ENCODE measurements around the gene NAALADL2.

NAALADL2 gene

DNA sequence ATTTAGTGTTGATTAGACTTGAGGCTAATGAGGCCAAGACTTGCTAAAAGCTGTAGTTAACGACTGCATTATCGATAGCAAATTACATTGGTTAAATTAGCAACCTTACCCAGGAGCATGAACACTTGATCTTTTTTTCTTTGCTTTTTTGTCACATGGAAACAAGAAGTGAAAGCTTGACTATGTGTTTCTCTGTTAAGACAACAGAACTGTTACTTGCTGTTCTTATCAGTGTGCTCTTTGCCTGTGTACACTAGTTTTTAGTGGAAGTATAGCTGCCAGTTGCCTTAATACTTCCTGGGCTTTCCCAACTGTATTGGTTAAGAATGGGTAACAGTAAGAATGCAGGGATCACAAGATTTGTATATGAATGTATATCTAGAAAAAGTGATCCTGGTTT is 625.5 kb downstream of the NAALADL2 start:
- Histone ChIP-seq H3K4me2 (ENCODE audit: low read length) (no peak overlapping the region), H4K91ac (ENCODE audit: low read depth, low read length) (no peak overlapping the region), H3K27ac (ENCODE audit: low read depth, low read length) (no peak overlapping the region), H2BK12ac (ENCODE audit: low read length) (no peak overlapping the region), H2BK5ac (ENCODE audit: low read depth, low read length, poor library complexity) (no peak overlapping the region), H3K9ac (ENCODE audit: low read length) (no peak overlapping the region), H4K8ac (ENCODE audit: low read depth, low read length) (no peak overlapping the region), H3K18ac (ENCODE audit: low read length) (no peak overlapping the region), H4K12ac (ENCODE audit: low read depth, low read length) (no peak overlapping the region), H3K79me2 (ENCODE audit: control insufficient read depth, insufficient read depth, low read length, poor library complexity) (no peaks in the 10 kb centered on the region), H3K4ac (ENCODE audit: low read depth, low read length) (no peak overlapping the region), H3K9me3 (ENCODE audit: insufficient read depth, low read depth, low read length) (no peaks in the 10 kb centered on the region), H2BK120ac (ENCODE audit: insufficient read depth, low read length, poor library complexity) (no peak overlapping the region), H3K14ac (ENCODE audit: low read length) (no peak overlapping the region), H3K4me3 (ENCODE audit: low read depth, low read length) (no peak overlapping the region), H3K79me1 (ENCODE audit: low read length) (no peaks in the 10 kb centered on the region), H3K27me3 (ENCODE audit: insufficient read depth, low read length) (no peaks in the 10 kb centered on the region), H3K4me1 (ENCODE audit: control insufficient read depth in 1 of 2, insufficient read depth in 2 of 2, low read length in 2 of 2) (no peaks in the 10 kb centered on the region), H3K23ac (ENCODE audit: low read length) (no peak overlapping the region), H2AFZ (ENCODE audit: insufficient read depth, low read length, poor library complexity) (no peak overlapping the region), H2AK5ac (ENCODE audit: low read length) (no peak overlapping the region), H3K36me3 (ENCODE audit: control insufficient read depth in 1 of 2, insufficient read depth in 2 of 2, low read length in 2 of 2) (no peaks in the 10 kb centered on the region)
- no CpG with 5 or more reads among the region's 2 CpGs for WGBS (ENCODE audit: extremely low coverage, insufficient coverage, insufficient read length)
- DNase-seq, result no peak

- no peak overlapping the region for H3K27ac ChIP-seq (ENCODE audit: low read depth, low read length)
- no peak overlapping the region for H3K4me2 ChIP-seq (ENCODE audit: low read length)
- H3K79me1 ChIP-seq (ENCODE audit: low read length), result no peaks in the 10 kb centered on the region
- no peaks in the 10 kb centered on the region for H3K79me2 ChIP-seq (ENCODE audit: control insufficient read depth, insufficient read depth, low read length, poor library complexity)
- no peak overlapping the region for H2BK12ac ChIP-seq (ENCODE audit: low read length)
- no peaks in the 10 kb centered on the region for H3K9me3 ChIP-seq (ENCODE audit: insufficient read depth, low read depth, low read length)
- no peak overlapping the region for H4K8ac ChIP-seq (ENCODE audit: low read depth, low read length)
- no peaks in the 10 kb centered on the region for H3K4me1 ChIP-seq (ENCODE audit: control insufficient read depth in 1 of 2, insufficient read depth in 2 of 2, low read length in 2 of 2)
- DNase-seq, result no peak
- no peak overlapping the region for H2AK5ac ChIP-seq (ENCODE audit: low read length)
- no peak overlapping the region for H2BK120ac ChIP-seq (ENCODE audit: insufficient read depth, low read length, poor library complexity)
- no peaks in the 10 kb centered on the region for H3K36me3 ChIP-seq (ENCODE audit: control insufficient read depth in 1 of 2, insufficient read depth in 2 of 2, low read length in 2 of 2)
- H4K12ac ChIP-seq (ENCODE audit: low read depth, low read length), result no peak overlapping the region
- H3K14ac ChIP-seq (ENCODE audit: low read length), result no peak overlapping the region
- no peak overlapping the region for H3K4ac ChIP-seq (ENCODE audit: low read depth, low read length)
- no peak overlapping the region for H3K23ac ChIP-seq (ENCODE audit: low read length)
- no peak overlapping the region for H2BK5ac ChIP-seq (ENCODE audit: low read depth, low read length, poor library complexity)
- no peak overlapping the region for H3K4me3 ChIP-seq (ENCODE audit: low read depth, low read length)
- no peak overlapping the region for H3K18ac ChIP-seq (ENCODE audit: low read length)
- no peak overlapping the region for H3K9ac ChIP-seq (ENCODE audit: low read length)
- H2AFZ ChIP-seq (ENCODE audit: insufficient read depth, low read length, poor library complexity), result no peak overlapping the region
- no CpG with 5 or more reads among the region's 1 CpG for WGBS (ENCODE audit: extremely low coverage, insufficient coverage, insufficient read length)
- no peaks in the 10 kb centered on the region for H3K27me3 ChIP-seq (ENCODE audit: insufficient read depth, low read length)
- H4K91ac ChIP-seq (ENCODE audit: low read depth, low read length), result no peak overlapping the region
Measured at GRCh38 chr3:175485436-175485835, 626.3 kb downstream of the NAALADL2 start.

DNA sequence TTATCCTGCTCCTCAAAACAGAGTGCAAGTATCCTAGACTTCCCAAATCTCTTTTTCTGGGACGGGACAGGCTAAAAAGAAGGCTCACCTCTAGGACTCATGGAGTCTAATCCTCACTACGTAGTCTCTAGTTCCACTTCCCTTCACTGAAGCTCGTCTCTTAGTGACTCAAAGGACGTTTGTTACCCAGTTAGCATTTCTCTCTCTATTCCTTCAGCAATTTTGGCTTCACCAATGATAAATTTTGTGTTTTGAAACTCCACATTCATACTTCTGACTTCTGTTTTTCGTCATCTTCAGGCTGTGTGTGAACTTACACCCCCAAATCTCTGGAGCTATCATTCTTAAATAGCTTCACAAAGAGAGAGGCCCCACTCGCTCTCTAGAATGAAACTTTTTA is 627.1 kb downstream of the NAALADL2 start:
- no peak overlapping the region for H4K91ac ChIP-seq (ENCODE audit: low read depth, low read length)
- no peak overlapping the region for H4K8ac ChIP-seq (ENCODE audit: low read depth, low read length)
- H3K9me3 ChIP-seq (ENCODE audit: insufficient read depth, low read depth, low read length), result no peaks in the 10 kb centered on the region
- no peak overlapping the region for H2AK5ac ChIP-seq (ENCODE audit: low read length)
- WGBS (ENCODE audit: extremely low coverage, insufficient coverage, insufficient read length), result no CpG with 5 or more reads among the region's 6 CpGs
- H3K4ac ChIP-seq (ENCODE audit: low read depth, low read length), result no peak overlapping the region
- H3K36me3 ChIP-seq (ENCODE audit: control insufficient read depth in 1 of 2, insufficient read depth in 2 of 2, low read length in 2 of 2), result no peaks in the 10 kb centered on the region
- no peak overlapping the region for H2BK12ac ChIP-seq (ENCODE audit: low read length)
- H3K79me2 ChIP-seq (ENCODE audit: control insufficient read depth, insufficient read depth, low read length, poor library complexity), result no peaks in the 10 kb centered on the region
- no peaks in the 10 kb centered on the region for H3K27me3 ChIP-seq (ENCODE audit: insufficient read depth, low read length)
- no peaks in the 10 kb centered on the region for H3K4me1 ChIP-seq (ENCODE audit: control insufficient read depth in 1 of 2, insufficient read depth in 2 of 2, low read length in 2 of 2)
- H3K79me1 ChIP-seq (ENCODE audit: low read length), result no peaks in the 10 kb centered on the region
- no peak overlapping the region for H3K4me2 ChIP-seq (ENCODE audit: low read length)
- H3K4me3 ChIP-seq (ENCODE audit: low read depth, low read length), result no peak overlapping the region
- no peak for DNase-seq
- no peak overlapping the region for H3K27ac ChIP-seq (ENCODE audit: low read depth, low read length)
- no peak overlapping the region for H2BK5ac ChIP-seq (ENCODE audit: low read depth, low read length, poor library complexity)
- no peak overlapping the region for H3K9ac ChIP-seq (ENCODE audit: low read length)
- no peak overlapping the region for H4K12ac ChIP-seq (ENCODE audit: low read depth, low read length)
- no peak overlapping the region for H2AFZ ChIP-seq (ENCODE audit: insufficient read depth, low read length, poor library complexity)
- no peak overlapping the region for H2BK120ac ChIP-seq (ENCODE audit: insufficient read depth, low read length, poor library complexity)
- H3K14ac ChIP-seq (ENCODE audit: low read length), result no peak overlapping the region
- no peak overlapping the region for H3K18ac ChIP-seq (ENCODE audit: low read length)
- H3K23ac ChIP-seq (ENCODE audit: low read length), result no peak overlapping the region

GRCh38 chr3:175489406-175489805 is 630.3 kb downstream of the NAALADL2 start:
- H2AFZ ChIP-seq (ENCODE audit: insufficient read depth, low read length, poor library complexity), result no peak overlapping the region
- no CpG with 5 or more reads among the region's 1 CpG for WGBS (ENCODE audit: extremely low coverage, insufficient coverage, insufficient read length)
- H3K4me2 ChIP-seq (ENCODE audit: low read length), result no peak overlapping the region

More at GRCh38 chr3:175489406-175489805, 630.3 kb downstream of the NAALADL2 start:
- no peak overlapping the region for H3K14ac ChIP-seq (ENCODE audit: low read length)
- H2AK5ac ChIP-seq (ENCODE audit: low read length), result no peak overlapping the region
- H3K27me3 ChIP-seq (ENCODE audit: insufficient read depth, low read length), result no peaks in the 10 kb centered on the region
- H2BK5ac ChIP-seq (ENCODE audit: low read depth, low read length, poor library complexity), result no peak overlapping the region
- H2BK12ac ChIP-seq (ENCODE audit: low read length), result no peak overlapping the region
- no peak overlapping the region for H3K27ac ChIP-seq (ENCODE audit: low read depth, low read length)
- H3K9ac ChIP-seq (ENCODE audit: low read length), result no peak overlapping the region
- no peak overlapping the region for H3K4ac ChIP-seq (ENCODE audit: low read depth, low read length)
- no peaks in the 10 kb centered on the region for H3K4me1 ChIP-seq (ENCODE audit: control insufficient read depth in 1 of 2, insufficient read depth in 2 of 2, low read length in 2 of 2)
- H3K18ac ChIP-seq (ENCODE audit: low read length), result no peak overlapping the region
- H2BK120ac ChIP-seq (ENCODE audit: insufficient read depth, low read length, poor library complexity), result no peak overlapping the region
- no peak overlapping the region for H3K4me3 ChIP-seq (ENCODE audit: low read depth, low read length)
- H3K79me1 ChIP-seq (ENCODE audit: low read length), result no peaks in the 10 kb centered on the region
- no peaks in the 10 kb centered on the region for H3K79me2 ChIP-seq (ENCODE audit: control insufficient read depth, insufficient read depth, low read length, poor library complexity)
- H3K36me3 ChIP-seq (ENCODE audit: control insufficient read depth in 1 of 2, insufficient read depth in 2 of 2, low read length in 2 of 2), result no peaks in the 10 kb centered on the region
- no peak overlapping the region for H4K8ac ChIP-seq (ENCODE audit: low read depth, low read length)
- H4K12ac ChIP-seq (ENCODE audit: low read depth, low read length), result no peak overlapping the region
- no peaks in the 10 kb centered on the region for H3K9me3 ChIP-seq (ENCODE audit: insufficient read depth, low read depth, low read length)
- H3K23ac ChIP-seq (ENCODE audit: low read length), result no peak overlapping the region
- no peak for DNase-seq
- no peak overlapping the region for H4K91ac ChIP-seq (ENCODE audit: low read depth, low read length)

All from trophoblast cell (in vitro differentiated cells and primary cell).